NK-92 treated with Interleukin-12 subunit alpha and Interleukin-12 subunit beta, amount 100 ng/mL, for 24 hours (cell line): ENCODE measurements around the gene ADAM12.

ENCODE experiments used
- DNase-seq: peaks from one replicate; lab custom pipeline; 2025; lab: John Stamatoyannopoulos, UW

The ADAM12 gene

GRCh38 chr10:126387931-126388911 lies at the start of gene ADAM12:
Gene ADAM12 (minus strand): TSS chr10:126388477. CDS start chr10:126388145, 332 bp downstream.
- DNase-seq: no peak

GRCh38 chr10:126437635-126438406 lies 49.5 kb upstream of the ADAM12 start:
- no peak for DNase-seq

GRCh38 chr10:126434235-126434634 lies 46.0 kb upstream of the ADAM12 start:
- DNase-seq: no peak

- DNase-seq: no peak
Observed at GRCh38 chr10:126433351-126433750, 45.1 kb upstream of the ADAM12 start.

- no peak for DNase-seq
Observed at GRCh38 chr10:126432507-126432906, 44.2 kb upstream of the ADAM12 start.

GRCh38 chr10:126431816-126432215 lies 43.5 kb upstream of the ADAM12 start:
- no peak for DNase-seq

- DNase-seq: no peak
Observed at GRCh38 chr10:126430512-126430911, 42.2 kb upstream of the ADAM12 start.

GRCh38 chr10:126429275-126429674 lies 41.0 kb upstream of the ADAM12 start:
- DNase-seq: no peak

- no peak for DNase-seq
Observed at GRCh38 chr10:126425489-126426065, 37.3 kb upstream of the ADAM12 start.

GRCh38 chr10:126425032-126425431 lies 36.8 kb upstream of the ADAM12 start:
- no peak for DNase-seq

GRCh38 chr10:126423732-126424491 lies 35.6 kb upstream of the ADAM12 start:
- DNase-seq: no peak

- no peak for DNase-seq
Observed at GRCh38 chr10:126422567-126422966, 34.3 kb upstream of the ADAM12 start.

- no peak for DNase-seq
Observed at GRCh38 chr10:126421756-126422256, 33.5 kb upstream of the ADAM12 start.

GRCh38 chr10:126420567-126421300 lies 32.5 kb upstream of the ADAM12 start:
- no peak for DNase-seq

- DNase-seq: no peak
Observed at GRCh38 chr10:126417220-126417825, 29.0 kb upstream of the ADAM12 start.

GRCh38 chr10:126409821-126410220 lies 21.5 kb upstream of the ADAM12 start:
- no peak for DNase-seq

- no peak for DNase-seq
Observed at GRCh38 chr10:126408953-126409641, 20.8 kb upstream of the ADAM12 start.

- DNase-seq: no peak
Observed at GRCh38 chr10:126407831-126408230, 19.6 kb upstream of the ADAM12 start.

- no peak for DNase-seq
Observed at GRCh38 chr10:126405239-126405775, 17.0 kb upstream of the ADAM12 start.
